HG03097 (cell line): Measurements from ENCODE around the gene GADD45B.
A peak's percentile ranks its signal among the peaks of the same experiment; 100 is the strongest.

ENCODE experiments used
- ATAC-seq: cut with Tn5 transposase; IDR thresholded peaks from one replicate; pipeline ENCODE4 v1.9.1; 2021; ENCODE audit not compliant: unreplicated experiment, low FRiP score

GADD45B gene

GRCh38 chr19:2475702-2476450 lies at the start of gene GADD45B:
TSS of gene GADD45B (plus strand) at chr19:2476127. CDS start at chr19:2476359, 232 bp downstream.
- ATAC-seq, result peak; percentile 67

GRCh38 chr19:2426611-2427428 lies 49.1 kb upstream of the GADD45B start:
- peak; percentile 15 for ATAC-seq

GRCh38 chr19:2427429-2428320 lies 48.3 kb upstream of the GADD45B start, which contains the start of gene TIMM13:
TSS of gene TIMM13 (minus strand) at chr19:2427586. CDS start at chr19:2427533, 53 bp downstream.
- ATAC-seq, result peak; percentile 72

- ATAC-seq, result no peak
Measured at GRCh38 chr19:2428321-2428690, 47.6 kb upstream of the GADD45B start.

GRCh38 chr19:2428756-2429711 lies 46.9 kb upstream of the GADD45B start:
- ATAC-seq, result no peak

- ATAC-seq, result no peak
Measured at GRCh38 chr19:2429917-2430535, 45.9 kb upstream of the GADD45B start.

GRCh38 chr19:2431318-2432055 lies 44.4 kb upstream of the GADD45B start:
- no peak for ATAC-seq

GRCh38 chr19:2432131-2432848 lies 43.6 kb upstream of the GADD45B start:
- ATAC-seq, result no peak

GRCh38 chr19:2433854-2434253 lies 42.1 kb upstream of the GADD45B start:
- no peak for ATAC-seq

GRCh38 chr19:2434267-2434666 lies 41.7 kb upstream of the GADD45B start:
- no peak for ATAC-seq

GRCh38 chr19:2434721-2435265 lies 41.1 kb upstream of the GADD45B start:
- no peak for ATAC-seq

GRCh38 chr19:2436384-2436783 lies 39.5 kb upstream of the GADD45B start:
- no peak for ATAC-seq

GRCh38 chr19:2436926-2437325 lies 39.0 kb upstream of the GADD45B start:
- no peak for ATAC-seq

- no peak for ATAC-seq
Measured at GRCh38 chr19:2438178-2438577, 37.7 kb upstream of the GADD45B start.

GRCh38 chr19:2440515-2440914 lies 35.4 kb upstream of the GADD45B start:
- no peak for ATAC-seq

GRCh38 chr19:2441096-2441752 lies 34.7 kb upstream of the GADD45B start:
- ATAC-seq, result no peak

- no peak for ATAC-seq
Measured at GRCh38 chr19:2443116-2443784, 32.7 kb upstream of the GADD45B start.
